GM18526 (cell line): ENCODE data around the gene ANKRD62.

Experiments used
- POLR2A ChIP-seq: IDR thresholded peaks from 3 replicates; pipeline ENCODE4 v1.6.1; 2011; ENCODE audit not compliant: insufficient read length; ENCODE audit errors: extremely low read depth

ANKRD62 gene

GRCh38 chr18:12059334-12060181 is 34.1 kb upstream of the ANKRD62 start:
- TF ChIP-seq POLR2A, result no peak

- TF ChIP-seq POLR2A, result no peak
Observed at GRCh38 chr18:12060182-12060870, 33.3 kb upstream of the ANKRD62 start.

GRCh38 chr18:12061685-12062084 is 32.0 kb upstream of the ANKRD62 start:
- no peak for TF ChIP-seq POLR2A

GRCh38 chr18:12062974-12063373 is 30.7 kb upstream of the ANKRD62 start:
- no peak for TF ChIP-seq POLR2A

- TF ChIP-seq POLR2A, result no peak
Observed at GRCh38 chr18:12064086-12064763, 29.4 kb upstream of the ANKRD62 start.

GRCh38 chr18:12065397-12065796 is 28.2 kb upstream of the ANKRD62 start:
- TF ChIP-seq POLR2A, result no peak

GRCh38 chr18:12066910-12067511 is 26.6 kb upstream of the ANKRD62 start:
- TF ChIP-seq POLR2A, result no peak

- TF ChIP-seq POLR2A, result no peak
Observed at GRCh38 chr18:12067671-12068070, 26.0 kb upstream of the ANKRD62 start.

- TF ChIP-seq POLR2A, result no peak
Observed at GRCh38 chr18:12068950-12069320, 24.7 kb upstream of the ANKRD62 start.

GRCh38 chr18:12072996-12073395 is 20.6 kb upstream of the ANKRD62 start:
- TF ChIP-seq POLR2A, result no peak

- TF ChIP-seq POLR2A, result no peak
Observed at GRCh38 chr18:12074736-12075135, 18.9 kb upstream of the ANKRD62 start.

GRCh38 chr18:12076424-12077140 is 17.1 kb upstream of the ANKRD62 start:
- TF ChIP-seq POLR2A, result no peak

GRCh38 chr18:12079491-12080237 is 14.0 kb upstream of the ANKRD62 start:
- TF ChIP-seq POLR2A, result no peak

- no peak for TF ChIP-seq POLR2A
Observed at GRCh38 chr18:12085136-12085535, 8.5 kb upstream of the ANKRD62 start.
